Stimulated activated CD8-positive, alpha-beta memory T cell treated with anti-CD3 and anti-CD28 coated beads, Interleukin-4, amount 100 ng/mL, for 4 hours (primary cell): ENCODE results near the gene NSUN2.

Source experiments
- DNase-seq, 2 donors: peaks; one replicate each; pipeline ENCODE4 v3.0.0-alpha.2; 2020; ENCODE audit warnings: low read depth in 2 of 2, low spot score in 1 of 2

The NSUN2 gene

DNA sequence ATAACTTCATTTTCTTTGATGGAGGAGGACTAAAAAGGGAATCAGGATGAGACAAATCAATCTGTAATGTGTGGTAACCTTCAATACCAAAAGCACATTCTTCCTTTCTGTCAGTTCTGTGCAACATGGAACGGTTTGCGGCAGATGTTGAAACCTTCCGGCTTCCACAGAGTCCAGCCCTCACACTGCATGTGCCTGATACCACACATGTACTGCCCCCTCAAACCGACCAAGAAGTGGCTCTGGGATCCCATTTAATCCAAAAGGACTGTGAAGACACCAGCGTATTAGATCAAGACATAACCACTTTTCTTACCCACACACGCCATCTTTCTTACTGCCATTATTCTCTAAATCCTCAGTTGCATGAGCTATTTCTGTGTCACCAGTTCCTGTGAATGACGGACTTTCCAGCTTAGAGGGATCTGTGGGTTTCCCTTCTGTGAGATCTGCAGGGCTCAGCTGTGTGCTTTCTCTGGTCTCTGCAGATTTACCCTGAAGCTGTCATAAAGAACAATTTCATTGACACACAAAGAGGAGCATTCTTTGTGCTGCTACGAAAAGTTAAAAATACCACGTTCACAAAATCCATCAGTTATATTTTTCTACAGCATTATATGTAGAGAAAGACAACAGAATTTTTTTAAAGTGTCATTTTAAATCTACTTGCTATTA is 25.8 kb downstream of the NSUN2 start:
- no peak for DNase-seq

GRCh38 chr5:6604946-6605345 is 27.9 kb downstream of the NSUN2 start:
- no peak for DNase-seq

DNA sequence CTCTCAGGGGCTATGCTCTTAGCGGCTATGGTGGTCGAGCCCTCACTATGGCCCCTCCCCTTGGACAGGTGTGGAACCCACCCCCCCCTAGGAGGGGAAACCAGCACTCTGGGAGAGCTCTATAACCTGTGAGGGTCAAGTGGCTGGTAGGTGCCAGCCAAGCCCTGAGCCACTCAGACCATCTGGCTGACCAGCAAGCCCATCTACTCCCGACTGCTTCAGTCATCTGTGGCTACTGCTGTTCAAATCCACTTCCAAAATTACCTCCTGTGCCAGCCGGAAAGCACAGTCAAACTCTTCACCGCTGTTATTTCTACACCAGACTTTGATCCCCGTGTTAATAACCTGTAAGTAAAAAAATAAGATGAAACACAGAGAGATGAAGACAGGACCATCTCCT is 28.5 kb downstream of the NSUN2 start:
- DNase-seq: no peak

DNA sequence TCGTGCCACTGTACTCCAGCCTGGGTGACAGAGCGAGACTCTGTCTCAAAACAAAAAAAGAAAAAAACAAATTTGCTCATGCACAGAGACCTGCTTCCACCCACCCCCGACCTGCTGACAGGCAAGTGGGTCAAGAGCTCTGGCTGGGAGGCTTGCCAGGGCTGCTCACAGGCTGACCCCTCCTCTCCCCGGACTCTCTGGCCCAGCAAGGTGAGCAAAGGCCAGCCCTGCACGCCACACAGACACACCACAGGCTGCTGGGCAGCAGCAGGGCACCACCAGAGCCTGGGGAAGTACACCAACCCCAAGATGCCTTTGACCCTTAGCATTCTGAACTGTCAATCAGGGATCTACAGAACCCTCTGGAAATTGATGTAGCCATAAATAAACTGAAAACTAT is 29.2 kb downstream of the NSUN2 start:
- no peak for DNase-seq

GRCh38 chr5:6602441-6602840 is 30.4 kb downstream of the NSUN2 start:
- no peak for DNase-seq

GRCh38 chr5:6601816-6602215 is 31.0 kb downstream of the NSUN2 start:
- no peak for DNase-seq

- DNase-seq: no peak
Observed at GRCh38 chr5:6601271-6601670, 31.6 kb downstream of the NSUN2 start.

DNA sequence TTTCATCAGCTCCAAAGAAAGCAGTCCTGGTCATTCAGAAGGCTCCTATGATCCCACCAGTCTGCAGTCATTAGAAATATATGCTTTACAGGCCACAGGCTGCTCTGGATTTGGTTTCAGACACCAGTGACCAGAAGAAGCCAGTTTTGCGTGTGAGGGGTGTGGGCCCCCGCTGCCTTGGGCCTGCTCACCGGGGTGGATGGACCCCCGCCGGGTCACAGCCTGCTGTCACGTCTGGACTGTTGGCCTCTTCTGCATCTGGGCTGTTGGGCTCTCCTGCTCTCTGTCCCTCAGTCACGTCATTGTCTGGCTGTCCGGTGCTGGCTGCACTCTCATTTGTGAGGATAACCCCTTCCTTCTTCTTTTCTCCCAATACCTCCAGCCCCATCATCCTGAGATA is 33.1 kb downstream of the NSUN2 start:
- no peak for DNase-seq

- DNase-seq: no peak
Observed at GRCh38 chr5:6598351-6598900, 34.4 kb downstream of the NSUN2 start.

GRCh38 chr5:6597557-6597956 is 35.3 kb downstream of the NSUN2 start:
- no peak for DNase-seq

DNA sequence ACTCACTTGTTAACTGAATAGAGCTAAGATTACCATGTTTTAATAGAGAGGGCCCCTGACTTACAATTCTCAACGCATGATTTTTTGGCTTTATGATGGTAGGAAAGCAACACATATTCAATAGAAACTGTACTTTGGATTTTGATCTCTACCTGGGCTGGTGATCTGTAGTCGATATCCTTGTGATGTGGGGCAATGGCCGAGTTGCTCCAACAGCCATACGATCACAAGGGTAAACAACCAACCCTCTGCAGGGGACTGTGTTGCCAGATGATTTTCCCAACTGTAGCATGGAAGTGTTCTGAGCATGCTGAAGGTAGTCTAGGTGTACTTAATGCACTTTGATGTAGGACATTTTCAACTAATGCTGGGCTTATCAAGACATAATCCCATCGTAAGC is 36.5 kb downstream of the NSUN2 start:
- no peak for DNase-seq

GRCh38 chr5:6595405-6595804 is 37.4 kb downstream of the NSUN2 start:
- DNase-seq: no peak

DNA sequence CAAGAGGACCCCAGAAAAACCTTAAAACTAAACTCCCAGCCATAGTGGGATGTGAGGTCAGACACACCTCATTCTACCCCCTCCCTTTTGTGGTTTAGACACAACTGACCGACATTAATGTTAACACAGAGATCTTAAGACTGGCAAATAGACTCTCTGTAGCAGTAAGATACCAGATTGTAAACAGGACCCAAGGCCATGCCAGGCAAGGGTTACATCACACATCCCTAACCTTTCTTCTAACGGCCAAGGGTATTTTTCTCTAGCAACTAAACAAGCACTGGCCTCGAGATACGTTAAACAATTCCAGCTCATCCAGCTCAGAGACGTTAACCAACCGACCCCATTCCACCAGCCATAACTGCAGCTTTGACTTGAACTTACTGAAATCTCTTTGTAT is 38.8 kb downstream of the NSUN2 start:
- DNase-seq: no peak

DNA sequence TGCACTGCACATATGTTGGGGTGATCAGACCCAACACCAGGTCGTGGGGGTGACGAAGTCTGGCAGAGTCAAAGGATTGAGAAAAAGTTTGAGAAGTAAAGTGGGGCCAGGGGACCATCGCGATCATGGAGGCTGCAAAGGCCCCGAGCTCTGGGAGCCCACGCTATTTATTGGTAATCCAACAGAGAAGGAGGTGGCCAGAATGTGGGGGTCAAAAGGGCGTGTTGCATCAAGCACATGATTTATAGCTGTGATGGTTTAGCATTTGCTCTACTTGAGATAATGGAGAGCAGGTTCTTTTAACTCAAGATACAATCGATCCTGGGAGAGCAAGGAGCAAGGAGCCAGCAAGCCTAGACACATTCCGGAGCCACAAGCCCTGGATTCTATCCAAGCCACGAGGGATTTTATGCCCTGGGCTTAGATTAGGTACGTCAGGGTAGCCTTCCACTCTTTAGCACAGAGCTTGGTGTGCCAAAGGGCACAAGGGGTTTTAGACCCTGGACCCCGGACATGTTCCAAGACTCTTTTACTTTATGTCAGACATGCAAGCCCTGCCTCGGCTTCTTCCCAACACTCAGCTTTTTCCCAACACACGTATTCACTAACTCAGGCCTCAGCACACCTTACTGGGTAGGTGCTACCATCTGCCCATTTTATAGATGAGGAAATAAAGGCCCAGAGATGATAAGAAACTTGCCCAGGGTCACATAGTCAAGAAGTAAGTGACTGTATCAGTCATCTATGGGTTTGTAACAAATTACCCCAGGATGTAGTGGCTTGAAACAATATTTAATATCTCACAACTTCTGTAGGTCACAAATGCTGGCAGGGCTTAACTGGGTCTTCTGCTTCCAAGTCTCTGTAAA is 39.5 kb downstream of the NSUN2 start:
- DNase-seq: no peak

GRCh38 chr5:6592601-6593000 is 40.2 kb downstream of the NSUN2 start:
- no peak for DNase-seq

DNA sequence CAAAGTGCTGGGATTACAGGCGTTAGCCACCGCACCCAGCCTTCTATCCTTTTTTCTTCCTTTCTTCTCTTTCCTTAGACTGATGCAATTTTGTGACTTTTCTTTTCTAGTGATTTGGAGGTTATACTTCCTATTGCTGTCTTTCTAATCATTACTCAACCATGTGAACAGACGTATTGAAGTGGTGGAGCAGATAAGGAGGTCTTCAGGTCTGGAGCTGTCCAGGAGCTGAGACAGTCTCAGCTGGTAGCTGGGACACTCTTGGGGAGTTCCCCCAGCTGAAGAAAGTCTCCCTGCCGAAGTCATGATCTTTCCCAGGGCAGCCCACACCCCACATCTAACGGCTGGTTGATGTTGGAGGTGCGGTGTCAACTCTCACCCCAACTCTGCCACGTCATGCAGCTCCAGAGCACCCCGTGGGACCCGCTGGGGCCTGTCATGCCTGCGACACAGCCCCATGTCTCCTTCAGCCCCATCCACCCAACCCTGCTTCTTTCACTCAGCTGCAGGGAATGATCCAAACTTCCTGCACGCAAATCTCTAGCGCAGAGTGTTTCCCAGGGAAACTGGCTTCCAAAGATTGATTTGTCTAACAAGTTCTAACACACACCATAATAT is 41.1 kb downstream of the NSUN2 start:
- DNase-seq: no peak

- DNase-seq: no peak
Observed at GRCh38 chr5:6590581-6590980, 42.3 kb downstream of the NSUN2 start.

- DNase-seq: no peak
Observed at GRCh38 chr5:6587171-6587570, 45.7 kb downstream of the NSUN2 start.

- DNase-seq: no peak
Observed at GRCh38 chr5:6586647-6587042, 46.2 kb downstream of the NSUN2 start.

GRCh38 chr5:6585939-6586646 is 46.8 kb downstream of the NSUN2 start:
- no peak for DNase-seq

- no peak for DNase-seq
Observed at GRCh38 chr5:6585168-6585567, 47.7 kb downstream of the NSUN2 start.
